ENCODE data around the gene RCN2.
"Not testable (repeated sequence)": the region's sequence is repeated elsewhere in the genome, so short reads cannot be mapped to it uniquely, and the experiment has no call there.

RCN2 gene

GRCh38 chr15:76932135-76932966 is 802 bp downstream of the RCN2 start:
- no peak for DNase-seq (ENCODE audit: low read depth)

GRCh38 chr15:76935620-76936019 is 4.1 kb downstream of the RCN2 start:
- no peak for DNase-seq (ENCODE audit: low read depth)

- no peak for DNase-seq (ENCODE audit: low read depth)
Measured at GRCh38 chr15:76936671-76937070, 5.1 kb downstream of the RCN2 start.

- no peak for DNase-seq (ENCODE audit: low read depth)
Measured at GRCh38 chr15:76938752-76939151, 7.2 kb downstream of the RCN2 start.

GRCh38 chr15:76939715-76940114 is 8.2 kb downstream of the RCN2 start:
- DNase-seq (ENCODE audit: low read depth) = no peak

- DNase-seq (ENCODE audit: low read depth) = no peak
Measured at GRCh38 chr15:76941636-76942035, 10.1 kb downstream of the RCN2 start.

- no peak for DNase-seq (ENCODE audit: low read depth)
Measured at GRCh38 chr15:76942331-76942730, 10.8 kb downstream of the RCN2 start.

GRCh38 chr15:76945494-76946093 is 14.0 kb downstream of the RCN2 start:
- no peak for DNase-seq (ENCODE audit: low read depth)

- DNase-seq (ENCODE audit: low read depth) = no peak
Measured at GRCh38 chr15:76947454-76947853, 15.9 kb downstream of the RCN2 start.

GRCh38 chr15:76951220-76951619 is 19.7 kb downstream of the RCN2 start:
- no peak for DNase-seq (ENCODE audit: low read depth)

- DNase-seq (ENCODE audit: low read depth) = no peak
Measured at GRCh38 chr15:76953913-76954312, 22.4 kb downstream of the RCN2 start.

- no peak for DNase-seq (ENCODE audit: low read depth)
Measured at GRCh38 chr15:76954744-76955143, 23.2 kb downstream of the RCN2 start.

- no peak for DNase-seq (ENCODE audit: low read depth)
Measured at GRCh38 chr15:76961268-76962011, 29.9 kb downstream of the RCN2 start.

- no peak for DNase-seq (ENCODE audit: low read depth)
Measured at GRCh38 chr15:76962337-76963013, 30.9 kb downstream of the RCN2 start.

- no peak for DNase-seq (ENCODE audit: low read depth)
Measured at GRCh38 chr15:76963596-76963995, 32.0 kb downstream of the RCN2 start.

- no peak for DNase-seq (ENCODE audit: low read depth)
Measured at GRCh38 chr15:76964157-76964556, 32.6 kb downstream of the RCN2 start.

GRCh38 chr15:76966051-76966450 is 34.5 kb downstream of the RCN2 start:
- DNase-seq (ENCODE audit: low read depth) = not testable (repeated sequence)

- no peak for DNase-seq (ENCODE audit: low read depth)
Measured at GRCh38 chr15:76967067-76967466, 35.5 kb downstream of the RCN2 start.

GRCh38 chr15:76968306-76968705 is 36.8 kb downstream of the RCN2 start:
- no peak for DNase-seq (ENCODE audit: low read depth)

GRCh38 chr15:76972389-76973361 is 41.1 kb downstream of the RCN2 start:
- DNase-seq (ENCODE audit: low read depth) = no peak

- peak; percentile 50 for DNase-seq (ENCODE audit: low read depth)
Measured at GRCh38 chr15:76973362-76973743, 41.8 kb downstream of the RCN2 start.

Data from activated gamma-delta T cell treated with anti-CD3 and anti-CD28 coated beads, Interleukin-2, amount 50 U/mL, for 16 hours (primary cell).